Measurements from ENCODE around the gene GLCE. TPM values are rescaled to one million over a fixed set of nuclear protein-coding genes. Genes with fewer than 3 reads are reported as not detected.

The GLCE gene
- total and polyA plus RNA-seq, 9 of the 15 experiments (the other 6 are each of a cell fraction or from before 2014, with no cell fraction given) = 4.6 to 12.3 (median 10.6) TPM

DNA sequence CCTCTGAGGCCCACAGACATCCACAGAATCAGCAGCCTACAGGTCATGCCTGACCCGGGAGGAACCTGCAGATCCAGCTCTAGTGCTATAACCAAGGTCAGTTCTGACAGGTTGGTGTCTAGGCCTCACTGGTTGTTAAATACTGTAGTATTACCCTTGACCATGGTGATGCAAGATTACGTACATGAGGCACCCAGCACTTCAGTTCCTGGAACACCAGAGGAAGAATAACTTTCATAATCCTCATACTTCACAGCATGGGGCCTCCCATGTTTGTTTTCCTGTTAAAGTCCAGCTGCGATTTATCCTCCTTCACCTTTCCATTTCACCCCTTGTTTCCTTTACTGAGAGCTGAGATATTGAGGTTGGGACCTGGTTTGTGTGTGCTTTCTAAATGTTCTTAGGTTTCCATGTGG, 34.4 kb upstream of the GLCE start:
- no peak overlapping the region for H3K27ac ChIP-seq (ENCODE audit: extremely low read depth, low read depth, low read length)
- H2AFZ ChIP-seq (ENCODE audit: low read depth, low read length) = no peak overlapping the region
- intact Hi-C loops (cut with micrococcal nuclease) = no loop called here
- ATAC-seq = peak; percentile 59
- peak in 1 of 4 experiments; percentile 4 for DNase-seq (ENCODE audit: extremely low read depth in 1 of 4, low spot score in 3 of 4)
- WGBS (ENCODE audit: insufficient coverage, low coverage, missing lambda C conversion rate) = 7% methylated on average over 3 of the region's 3 CpGs
- H3K9me3 ChIP-seq (replicated peaks; ENCODE audit: control insufficient read depth, insufficient read depth, low read depth, low read length) = no peaks in the 10 kb centered on the region
- no peak for FAIRE-seq
- POLR2A ChIA-PET = interaction anchor here (1.0 kb wide), 1 partner anchor 33 kb away, joined by 4 read pairs; no protein-coding TSS in a partner anchor
- no peak overlapping the region for H3K4me3 ChIP-seq
- H3K9me1 ChIP-seq (ENCODE audit: control insufficient read depth, insufficient read depth, low read length) = peaks cover 3% of the 10 kb centered on the region
- no TSS peak for BruUV-seq (replicated peaks)
- no peaks in the 10 kb centered on the region for H4K20me1 ChIP-seq (replicated peaks; ENCODE audit: control insufficient read depth, insufficient read depth, low read length)
- in situ Hi-C loops (cut with MboI) = no loop called here
- H3K27me3 ChIP-seq (ENCODE audit: control insufficient read depth in 2 of 2, insufficient read depth in 2 of 2, low read length in 2 of 2) = peaks cover 2 to 6% of the 10 kb centered on the region in 2 experiments; a peak in 3 of 5 replicates
- H3K79me2 ChIP-seq (ENCODE audit: control insufficient read depth, insufficient read depth, low read length) = no peaks in the 10 kb centered on the region
- no peak overlapping the region for H3K4me2 ChIP-seq (ENCODE audit: insufficient read depth, low read length)
- H3K36me3 ChIP-seq (ENCODE audit: control insufficient read depth, insufficient read depth, low read length) = no peaks in the 10 kb centered on the region
- no peaks in the 10 kb centered on the region; a peak in 2 of 5 replicates for H3K4me1 ChIP-seq (replicated peaks in 1 of 2; ENCODE audit: control insufficient read depth in 2 of 2, insufficient read depth in 2 of 2, low read length in 2 of 2)
- CTCF ChIA-PET (ENCODE audit: low intra/inter-chr PET ratio) = no interaction called here
- no peak overlapping the region for H3K9ac ChIP-seq (ENCODE audit: insufficient read depth in 1 of 2, low read depth in 2 of 2, low read length in 2 of 2)
- TF ChIP-seq TCF7L2 (IDR thresholded peaks at IDR 0.05; ENCODE audit: low read depth, low read length) = no peak
- TF ChIP-seq ZNF551 (CRISPR knock-in tag; IDR thresholded peaks at IDR 0.05) = no peak
- no peak for TF ChIP-seq MYBL2 (IDR thresholded peaks at IDR 0.05; ENCODE audit: low read depth)
- no peak for TF ChIP-seq MYBL2 (CRISPR knock-in tag; IDR thresholded peaks at IDR 0.05; ENCODE audit: borderline replicate concordance)
- TF ChIP-seq, protein P1, sequence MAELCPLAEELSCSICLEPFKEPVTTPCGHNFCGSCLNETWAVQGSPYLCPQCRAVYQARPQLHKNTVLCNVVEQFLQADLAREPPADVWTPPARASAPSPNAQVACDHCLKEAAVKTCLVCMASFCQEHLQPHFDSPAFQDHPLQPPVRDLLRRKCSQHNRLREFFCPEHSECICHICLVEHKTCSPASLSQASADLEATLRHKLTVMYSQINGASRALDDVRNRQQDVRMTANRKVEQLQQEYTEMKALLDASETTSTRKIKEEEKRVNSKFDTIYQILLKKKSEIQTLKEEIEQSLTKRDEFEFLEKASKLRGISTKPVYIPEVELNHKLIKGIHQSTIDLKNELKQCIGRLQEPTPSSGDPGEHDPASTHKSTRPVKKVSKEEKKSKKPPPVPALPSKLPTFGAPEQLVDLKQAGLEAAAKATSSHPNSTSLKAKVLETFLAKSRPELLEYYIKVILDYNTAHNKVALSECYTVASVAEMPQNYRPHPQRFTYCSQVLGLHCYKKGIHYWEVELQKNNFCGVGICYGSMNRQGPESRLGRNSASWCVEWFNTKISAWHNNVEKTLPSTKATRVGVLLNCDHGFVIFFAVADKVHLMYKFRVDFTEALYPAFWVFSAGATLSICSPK (IDR thresholded peaks at IDR 0.05; ENCODE audit: borderline replicate concordance) = no peak
- 0 out of 4 replicates have a peak, but pooled peaks of 1 of the 2 experiments have one; percentile 25 for TF ChIP-seq MAZ (CRISPR knock-in tag; conservative IDR thresholded peaks at IDR 0.05 in 1 of 2, IDR thresholded peaks at IDR 0.05 in 1 of 2)
- no peak for TF ChIP-seq SRF (CRISPR knock-in tag; IDR thresholded peaks at IDR 0.05)
- peak; percentile 54; the same call in 1 of the 2 replicates for TF ChIP-seq PTRF (tag; IDR thresholded peaks at IDR 0.05)
- no peak for TF ChIP-seq POLR3A (IDR thresholded peaks at IDR 0.05; ENCODE audit: borderline replicate concordance, extremely low read depth, insufficient read depth, insufficient read length)
- TF ChIP-seq CC2D1A (IDR thresholded peaks at IDR 0.05) = no peak
- no peak for TF ChIP-seq HCFC1 (IDR thresholded peaks at IDR 0.05; ENCODE audit: low read depth, low read length)
- no peak for TF ChIP-seq NR2C1 (IDR thresholded peaks at IDR 0.05)
- TF ChIP-seq NR2C1 (tag; IDR thresholded peaks at IDR 0.05) = peak; percentile 29; the same call in 1 of the 2 replicates
- TF ChIP-seq, protein P2, sequence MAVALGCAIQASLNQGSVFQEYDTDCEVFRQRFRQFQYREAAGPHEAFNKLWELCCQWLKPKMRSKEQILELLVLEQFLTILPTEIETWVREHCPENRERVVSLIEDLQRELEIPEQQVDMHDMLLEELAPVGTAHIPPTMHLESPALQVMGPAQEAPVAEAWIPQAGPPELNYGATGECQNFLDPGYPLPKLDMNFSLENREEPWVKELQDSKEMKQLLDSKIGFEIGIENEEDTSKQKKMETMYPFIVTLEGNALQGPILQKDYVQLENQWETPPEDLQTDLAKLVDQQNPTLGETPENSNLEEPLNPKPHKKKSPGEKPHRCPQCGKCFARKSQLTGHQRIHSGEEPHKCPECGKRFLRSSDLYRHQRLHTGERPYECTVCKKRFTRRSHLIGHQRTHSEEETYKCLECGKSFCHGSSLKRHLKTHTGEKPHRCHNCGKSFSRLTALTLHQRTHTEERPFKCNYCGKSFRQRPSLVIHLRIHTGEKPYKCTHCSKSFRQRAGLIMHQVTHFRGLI (CRISPR knock-in tag; IDR thresholded peaks at IDR 0.05) = peak; percentile 8; the same call in 1 of the 2 replicates
- TF ChIP-seq, protein P3, sequence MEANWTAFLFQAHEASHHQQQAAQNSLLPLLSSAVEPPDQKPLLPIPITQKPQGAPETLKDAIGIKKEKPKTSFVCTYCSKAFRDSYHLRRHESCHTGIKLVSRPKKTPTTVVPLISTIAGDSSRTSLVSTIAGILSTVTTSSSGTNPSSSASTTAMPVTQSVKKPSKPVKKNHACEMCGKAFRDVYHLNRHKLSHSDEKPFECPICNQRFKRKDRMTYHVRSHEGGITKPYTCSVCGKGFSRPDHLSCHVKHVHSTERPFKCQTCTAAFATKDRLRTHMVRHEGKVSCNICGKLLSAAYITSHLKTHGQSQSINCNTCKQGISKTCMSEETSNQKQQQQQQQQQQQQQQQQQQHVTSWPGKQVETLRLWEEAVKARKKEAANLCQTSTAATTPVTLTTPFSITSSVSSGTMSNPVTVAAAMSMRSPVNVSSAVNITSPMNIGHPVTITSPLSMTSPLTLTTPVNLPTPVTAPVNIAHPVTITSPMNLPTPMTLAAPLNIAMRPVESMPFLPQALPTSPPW (CRISPR knock-in tag; IDR thresholded peaks at IDR 0.05) = no peak
- no peak for TF ChIP-seq ZNF347 (CRISPR knock-in tag; IDR thresholded peaks at IDR 0.05; ENCODE audit: low read depth)
- no peak for TF ChIP-seq HSF4 (CRISPR knock-in tag; IDR thresholded peaks at IDR 0.05; ENCODE audit: borderline replicate concordance)
- TF ChIP-seq FIP1L1 (IDR thresholded peaks at IDR 0.05; ENCODE audit: low read depth, low read length, poor library complexity, severe bottlenecking) = no peak
- no peak for TF ChIP-seq SUPT5H (IDR thresholded peaks at IDR 0.05)
